IPS-18c (cell line): ENCODE results near the gene FIP1L1.

Experiments used
- H3K4me3 ChIP-seq: 2 replicates; pipeline ENCODE4 v1.7.0; 2013; ENCODE audit warnings: low read depth, mild to moderate bottlenecking, low read length, moderate library complexity; ENCODE audit not compliant: insufficient read depth
- H3K9me3 ChIP-seq: one replicate; pipeline ENCODE4 v1.6.1; 2013; ENCODE audit warnings: mild to moderate bottlenecking, low read length, moderate library complexity; ENCODE audit not compliant: control insufficient read depth, insufficient read depth

The FIP1L1 gene

GRCh38 chr4:53484911-53485657 is 107.6 kb downstream of the FIP1L1 start:
- Histone ChIP-seq H3K9me3 (no peaks in the 10 kb centered on the region), H3K4me3 (no peak overlapping the region)

DNA sequence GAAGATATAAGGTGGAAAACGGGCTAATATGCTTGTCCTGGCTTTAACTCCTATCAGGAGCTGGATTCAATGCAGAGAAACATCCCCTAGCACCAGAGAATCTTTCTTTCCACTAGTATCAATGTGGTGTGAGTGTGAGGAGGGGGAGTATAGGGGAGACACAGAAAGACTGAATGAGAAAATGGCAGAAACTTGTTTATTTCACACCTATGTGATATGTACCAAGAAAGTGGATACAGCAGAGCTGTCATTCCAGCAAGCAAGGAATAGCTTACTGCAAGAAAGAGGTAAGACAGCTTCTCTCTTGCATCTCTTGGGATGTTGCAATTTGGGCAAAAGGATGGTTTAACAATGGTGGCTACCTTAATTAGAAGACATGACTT is 108.2 kb downstream of the FIP1L1 start:
- H3K9me3 ChIP-seq = no peaks in the 10 kb centered on the region
- no peak overlapping the region for H3K4me3 ChIP-seq

- H3K9me3 ChIP-seq = no peaks in the 10 kb centered on the region
These were observed 110.3 kb downstream of the FIP1L1 start for GRCh38 chr4:53487766-53488165.

DNA sequence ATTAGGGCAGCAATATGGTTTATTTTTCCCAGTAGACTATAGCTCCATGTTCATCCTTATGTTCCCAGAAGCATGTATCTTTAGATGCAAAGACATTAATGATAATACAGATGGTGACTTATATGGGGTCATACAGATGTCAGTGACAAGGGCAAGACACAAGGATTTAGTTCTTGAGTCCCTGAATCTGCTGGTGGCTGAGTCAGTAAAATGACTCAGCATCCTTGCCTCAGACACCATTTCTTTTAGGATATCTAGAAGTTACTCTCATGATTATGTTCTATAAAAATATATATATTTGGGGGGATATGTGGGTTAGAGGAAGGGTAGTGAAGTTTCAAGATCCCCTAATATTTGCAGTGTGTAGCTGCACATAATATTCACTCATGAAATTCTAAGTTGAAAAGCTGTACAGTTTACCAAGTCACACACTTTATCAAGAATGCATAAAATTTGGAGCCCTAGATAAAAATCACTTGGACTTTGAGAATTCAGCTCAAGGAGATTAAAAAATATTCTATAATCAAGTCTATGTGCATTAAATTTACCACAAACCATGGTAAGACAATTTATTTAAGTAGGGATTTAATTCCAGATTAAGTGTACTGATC is 111.9 kb downstream of the FIP1L1 start:
- H3K4me3 ChIP-seq = no peak overlapping the region

More at GRCh38 chr4:53487766-53488165, 110.3 kb downstream of the FIP1L1 start:
- H3K4me3 ChIP-seq = no peak overlapping the region

GRCh38 chr4:53490161-53490956 is 112.9 kb downstream of the FIP1L1 start:
- no peak overlapping the region for H3K4me3 ChIP-seq

More for the DNA sequence above, 111.9 kb downstream of the FIP1L1 start:
- no peaks in the 10 kb centered on the region for H3K9me3 ChIP-seq

DNA sequence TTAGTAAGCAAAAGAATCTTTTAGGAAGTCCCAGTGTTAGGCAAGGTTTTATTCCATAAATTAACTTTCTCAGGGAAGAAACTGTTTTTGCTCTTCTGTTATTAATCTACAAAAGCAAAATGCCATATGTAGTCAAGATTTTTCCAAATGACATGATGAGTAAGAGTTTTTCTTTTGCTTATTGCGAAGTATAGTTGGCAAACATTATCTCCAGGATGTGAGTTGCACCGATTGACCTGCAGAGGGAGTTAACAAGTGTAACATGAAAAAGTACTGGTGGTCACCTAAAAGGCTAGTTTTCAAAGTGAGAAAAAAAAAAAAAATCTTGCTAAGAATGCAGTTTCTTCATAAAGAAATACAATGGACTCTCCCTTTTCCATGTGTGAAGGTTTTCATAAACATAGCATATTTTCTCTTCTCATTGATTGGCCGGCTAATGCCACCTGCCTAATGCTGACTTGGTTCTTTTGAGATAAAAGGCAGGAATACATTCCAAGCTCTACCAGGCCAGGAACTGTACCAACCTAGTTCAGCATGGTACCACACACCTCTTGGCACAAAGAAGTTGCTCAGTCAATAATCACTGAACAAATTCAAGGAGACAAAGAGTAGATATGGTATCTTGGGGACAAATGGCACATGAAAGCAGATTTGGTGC is 113.7 kb downstream of the FIP1L1 start:
- no peak overlapping the region for H3K4me3 ChIP-seq
- no peaks in the 10 kb centered on the region for H3K9me3 ChIP-seq

More at GRCh38 chr4:53490161-53490956, 112.9 kb downstream of the FIP1L1 start:
- H3K9me3 ChIP-seq = no peaks in the 10 kb centered on the region

DNA sequence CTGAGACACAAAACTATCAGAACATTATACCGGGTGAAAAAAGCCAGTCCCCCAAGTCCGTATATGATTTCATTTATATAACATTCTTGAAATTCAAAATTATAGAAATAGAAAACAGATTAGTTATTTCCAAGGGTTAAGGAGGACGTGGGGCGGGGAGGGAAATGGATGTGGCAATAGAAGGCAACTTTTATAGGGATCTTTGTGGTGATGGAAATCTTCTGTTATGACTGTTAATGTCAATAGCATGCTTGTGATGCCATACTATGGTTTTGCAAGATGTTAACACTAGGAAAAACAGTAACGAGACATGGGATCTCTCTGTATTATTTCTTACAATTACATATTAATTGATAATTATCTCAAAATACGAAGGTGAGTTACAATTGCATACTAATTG is 117.4 kb downstream of the FIP1L1 start:
- Histone ChIP-seq H3K4me3 (no peak overlapping the region), H3K9me3 (no peaks in the 10 kb centered on the region)

DNA sequence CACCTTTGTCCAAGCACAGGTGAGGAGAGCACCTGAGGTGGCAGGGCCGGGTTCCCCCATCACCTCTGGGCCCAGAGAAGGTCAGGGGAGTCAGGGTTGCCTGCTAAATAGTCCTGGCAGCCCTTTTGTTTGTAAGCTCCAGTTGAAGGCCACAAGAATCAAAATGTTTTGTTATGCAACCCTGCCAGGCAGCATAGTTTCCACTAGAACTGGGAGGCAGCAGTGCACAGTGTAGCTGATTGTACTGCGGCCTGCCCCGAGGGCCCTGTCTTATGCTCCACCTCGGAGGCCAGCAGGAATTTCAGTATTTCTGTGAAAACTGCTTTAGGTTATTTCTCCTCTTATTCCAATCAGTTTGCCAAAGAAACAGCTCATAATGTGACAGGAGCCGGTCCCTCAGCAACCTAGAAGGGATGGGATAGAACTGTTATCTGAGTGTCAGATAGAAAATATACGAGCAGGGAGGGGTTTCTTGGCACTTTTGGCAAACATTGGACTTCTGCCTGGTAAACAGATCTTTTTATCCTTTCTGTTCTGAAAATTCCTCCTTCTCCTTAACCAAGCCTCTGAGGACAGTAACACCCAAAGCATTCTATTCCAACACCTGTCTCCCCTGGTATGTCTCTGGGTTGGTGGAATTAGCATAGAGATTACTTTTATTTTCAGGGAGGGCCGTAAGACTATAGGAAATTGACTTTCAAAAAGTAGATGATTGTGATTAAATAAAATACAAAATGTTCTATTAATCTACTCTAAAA is 120.2 kb downstream of the FIP1L1 start:
- H3K4me3 ChIP-seq = no peak overlapping the region

GRCh38 chr4:53498706-53499105 is 121.3 kb downstream of the FIP1L1 start:
- no peaks in the 10 kb centered on the region for H3K9me3 ChIP-seq
- no peak overlapping the region for H3K4me3 ChIP-seq

More for the DNA sequence above, 120.2 kb downstream of the FIP1L1 start:
- H3K9me3 ChIP-seq = no peaks in the 10 kb centered on the region

DNA sequence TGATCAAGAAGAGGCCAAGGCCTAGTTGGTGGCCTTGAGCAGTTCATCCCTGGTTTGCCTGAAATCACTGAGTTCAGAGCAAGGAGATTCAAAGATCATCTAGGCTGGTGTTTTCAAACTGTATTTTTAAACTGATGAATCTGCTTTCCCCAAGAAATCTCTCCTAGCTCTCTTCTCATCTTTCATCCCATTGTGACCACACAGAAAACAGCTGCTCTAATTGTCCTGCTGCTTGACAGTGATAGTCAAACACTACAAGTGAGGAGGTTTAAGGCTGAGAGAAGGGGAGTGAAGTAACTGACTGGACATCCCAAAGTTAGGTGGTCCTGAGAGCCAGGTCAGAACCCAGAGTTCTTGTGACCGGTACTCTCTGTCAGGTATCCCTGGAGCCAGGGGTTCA is 122.3 kb downstream of the FIP1L1 start:
- Histone ChIP-seq H3K9me3 (no peaks in the 10 kb centered on the region), H3K4me3 (no peak overlapping the region)

DNA sequence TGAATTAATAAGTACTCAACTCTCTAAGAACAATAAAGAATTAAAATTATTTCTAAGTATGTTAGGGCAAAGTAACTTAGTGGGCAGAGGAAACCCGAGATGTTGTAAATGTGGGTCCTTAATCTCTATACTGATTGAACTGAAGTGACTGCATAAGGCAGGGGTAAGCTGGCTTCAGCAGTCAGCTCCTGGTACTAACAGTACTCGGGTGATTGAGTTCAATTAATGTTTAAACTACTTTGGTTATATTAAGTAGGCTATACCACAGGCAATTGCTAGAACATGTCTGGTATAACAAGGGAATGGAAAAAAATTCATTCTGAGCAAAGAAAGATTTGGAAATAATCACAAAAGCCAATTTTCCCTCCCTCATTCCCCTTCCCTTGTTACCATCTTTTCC is 123.1 kb downstream of the FIP1L1 start:
- Histone ChIP-seq H3K9me3 (no peaks in the 10 kb centered on the region), H3K4me3 (no peak overlapping the region)

- no peak overlapping the region for H3K4me3 ChIP-seq
These were observed 124.1 kb downstream of the FIP1L1 start for GRCh38 chr4:53501561-53501960.

DNA sequence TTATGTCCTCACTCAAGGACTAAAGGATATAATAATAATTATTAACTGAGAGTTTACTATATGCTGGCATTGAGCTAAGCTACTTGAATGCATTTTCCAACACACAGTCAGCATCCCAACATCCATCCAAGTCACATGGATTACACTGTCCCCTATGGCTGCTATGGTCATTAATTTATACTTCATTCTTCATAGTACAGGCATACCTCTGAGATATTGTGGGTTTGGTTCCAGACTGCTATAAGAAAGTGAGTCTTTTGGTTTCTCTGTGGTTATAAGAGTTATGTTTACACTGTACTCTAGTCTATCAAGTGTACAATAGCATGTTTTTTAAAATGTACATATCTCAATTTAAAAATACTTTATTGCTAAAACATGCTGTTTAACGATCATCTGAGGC is 124.7 kb downstream of the FIP1L1 start:
- H3K4me3 ChIP-seq = no peak overlapping the region

More at GRCh38 chr4:53501561-53501960, 124.1 kb downstream of the FIP1L1 start:
- no peaks in the 10 kb centered on the region for H3K9me3 ChIP-seq

DNA sequence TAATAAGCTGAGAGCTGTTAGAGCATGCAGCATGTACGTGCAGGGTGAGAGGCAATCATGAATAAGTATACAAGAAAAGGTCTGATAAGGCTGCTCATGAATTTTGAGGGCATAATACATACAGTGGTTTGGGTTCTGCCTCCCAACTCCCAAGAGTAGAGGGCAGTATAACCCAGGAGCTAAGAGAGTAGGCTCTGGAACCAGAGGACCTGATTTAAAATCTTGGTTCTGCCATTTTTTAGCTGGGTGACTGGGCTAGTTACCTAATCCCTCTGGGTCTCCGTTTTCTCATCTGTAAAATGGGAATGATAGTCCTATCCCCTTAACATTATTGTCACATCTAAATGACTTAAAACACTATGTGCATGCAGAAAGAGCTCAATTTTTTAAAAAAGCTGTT is 128.5 kb downstream of the FIP1L1 start:
- no peak overlapping the region for H3K4me3 ChIP-seq
- H3K9me3 ChIP-seq = no peaks in the 10 kb centered on the region

More for the DNA sequence above, 124.7 kb downstream of the FIP1L1 start:
- H3K9me3 ChIP-seq = no peaks in the 10 kb centered on the region

- Histone ChIP-seq H3K4me3 (no peak overlapping the region), H3K9me3 (no peaks in the 10 kb centered on the region)
These were observed 129.6 kb downstream of the FIP1L1 start for GRCh38 chr4:53507058-53507457.

GRCh38 chr4:53507671-53508286 is 130.3 kb downstream of the FIP1L1 start:
- no peaks in the 10 kb centered on the region for H3K9me3 ChIP-seq
- no peak overlapping the region for H3K4me3 ChIP-seq
